ENCODE measurements around the gene EGLN2.
"Not testable (repeated sequence)": the region's sequence is repeated elsewhere in the genome, so short reads cannot be mapped to it uniquely, and the experiment has no call there.

Gene EGLN2

GRCh38 chr19:40798683-40799557 lies at the start of gene EGLN2:
EGLN2 (plus strand) TSS chr19:40799191; CDS start chr19:40800573, 1,382 bp downstream.
- DNase-seq, result peak; percentile 99

DNA sequence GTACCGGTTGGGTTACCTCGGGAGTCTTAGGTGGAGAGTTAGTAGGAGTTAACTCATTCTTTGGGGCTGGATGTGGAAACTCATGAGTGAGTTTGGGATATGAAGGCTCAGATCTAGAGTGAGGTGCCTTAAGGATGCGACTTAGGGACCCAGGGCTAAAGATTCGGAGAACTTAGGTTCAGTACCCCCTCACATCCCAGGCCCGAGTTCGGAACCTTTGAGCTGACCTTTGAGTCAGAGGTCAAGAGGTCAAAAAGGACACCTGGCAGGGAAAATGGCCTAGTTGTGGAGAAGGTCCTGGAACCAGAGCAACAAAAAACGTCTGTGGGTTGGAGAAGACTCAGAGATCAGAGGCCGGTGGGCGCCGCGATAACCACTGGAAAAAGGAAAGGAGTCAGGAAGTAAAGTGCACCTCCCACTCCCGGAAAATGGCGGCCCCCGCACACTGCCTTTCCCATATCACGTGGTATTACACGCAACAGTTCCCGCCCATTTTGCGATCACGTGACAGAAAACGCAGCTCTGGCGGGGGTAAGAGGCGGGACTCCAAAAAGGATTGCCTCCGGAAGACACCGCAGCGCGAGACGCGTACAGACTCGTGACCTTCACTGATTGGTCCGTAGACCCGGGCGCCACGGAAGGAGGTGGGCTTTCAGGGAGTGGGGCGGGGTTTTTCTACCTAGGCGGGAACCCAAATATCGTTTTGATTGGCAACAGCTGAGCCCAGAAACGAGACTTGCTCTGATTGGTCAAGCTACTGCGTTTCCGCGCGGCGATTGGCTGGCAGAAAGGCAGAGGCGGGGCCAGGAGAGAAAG lies 48.7 kb upstream of the EGLN2 start, which contains the start of gene ACTMAP:
Gene ACTMAP, minus strand, starts transcription at position 420 of the 816 bp plus-strand sequence. CDS start 674 bp downstream, outside the sequence.
- DNase-seq, result peak; percentile 98

DNA sequence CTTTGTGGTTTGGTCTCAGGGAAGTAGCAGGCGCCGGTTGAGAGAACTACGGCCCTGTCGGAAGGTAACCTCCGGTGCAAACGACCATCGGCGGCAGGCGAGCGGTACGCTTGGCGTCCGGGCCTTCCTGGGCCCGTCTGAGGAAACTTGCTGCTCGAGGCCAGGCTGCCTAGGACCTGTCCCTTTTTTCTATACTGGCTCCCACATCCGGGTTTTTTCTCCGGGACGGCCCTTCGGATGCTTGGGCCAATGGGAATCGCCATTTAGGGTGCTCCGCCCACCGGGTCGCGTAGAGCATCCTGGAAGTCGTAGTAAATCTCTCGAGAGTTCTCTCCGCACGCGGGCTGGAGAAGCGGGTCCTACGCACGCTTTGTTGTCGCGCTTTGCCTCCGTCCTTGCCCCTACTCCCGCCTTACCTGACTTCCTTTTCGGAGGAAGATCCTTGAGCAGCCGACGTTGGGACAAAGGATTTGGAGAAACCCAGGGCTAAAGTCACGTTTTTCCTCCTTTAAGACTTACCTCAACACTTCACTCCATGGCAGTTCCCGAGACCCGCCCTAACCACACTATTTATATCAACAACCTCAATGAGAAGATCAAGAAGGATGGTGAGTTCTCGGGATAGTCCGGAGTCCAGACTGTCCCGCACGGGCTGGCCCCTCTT lies 48.0 kb upstream of the EGLN2 start, which contains the start of gene SNRPA:
Gene SNRPA, plus strand, starts transcription at position 330 of the 664 bp plus-strand sequence. Its CDS starts 206 bp downstream, at position 536.
- DNase-seq, result peak; percentile 96

GRCh38 chr19:40752257-40752781 lies 46.7 kb upstream of the EGLN2 start:
- DNase-seq, result no peak

DNA sequence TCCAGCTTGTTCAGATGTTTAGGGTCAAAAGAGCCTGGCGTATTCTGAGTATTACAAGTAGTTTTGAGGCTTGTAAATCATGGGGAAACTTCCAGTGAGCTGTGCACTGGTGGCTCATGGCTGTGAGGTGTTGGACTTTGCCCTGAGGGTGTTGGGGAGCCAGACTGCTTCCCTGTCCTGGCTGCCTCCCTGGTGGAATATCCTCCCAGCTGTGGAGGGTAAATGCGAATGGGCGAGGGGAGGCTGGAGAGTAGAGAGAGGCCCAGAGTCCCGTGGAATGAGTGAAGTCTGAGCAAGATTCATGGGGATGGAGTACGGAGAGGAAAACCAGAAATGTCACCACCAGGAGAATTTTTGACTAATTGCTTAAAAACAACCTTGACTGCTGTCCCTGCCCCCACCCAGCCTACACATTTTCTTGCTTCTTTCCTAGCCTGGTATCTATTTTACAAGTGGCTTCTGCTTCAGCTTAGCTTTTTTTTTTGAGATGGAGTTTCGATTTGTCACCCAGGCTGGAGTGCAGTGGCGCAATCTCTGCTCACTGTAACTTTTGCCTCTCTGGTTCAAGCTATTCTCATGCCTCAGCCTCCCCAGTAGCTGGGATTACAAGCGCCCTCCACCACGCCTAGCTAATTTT lies 44.3 kb upstream of the EGLN2 start:
- DNase-seq, result no peak

DNA sequence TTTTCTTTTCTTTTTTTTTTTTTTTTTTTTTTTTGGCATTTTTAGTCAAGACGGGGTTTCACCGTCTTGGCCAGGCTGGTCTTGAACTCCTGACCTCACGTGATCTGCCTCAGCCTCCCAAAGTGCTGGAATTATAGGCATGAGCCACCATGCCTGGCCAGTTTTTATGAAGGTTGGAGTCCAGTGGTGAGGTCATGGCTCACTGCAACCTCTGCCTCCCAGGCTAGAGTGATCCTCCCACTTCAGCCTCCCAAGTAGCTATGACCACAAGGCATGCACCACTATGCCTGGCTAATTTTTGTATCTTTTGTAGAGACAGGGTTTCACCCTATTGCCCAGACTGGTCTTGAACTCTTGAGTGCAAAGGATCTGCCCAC lies 43.8 kb upstream of the EGLN2 start:
- no peak for DNase-seq

- DNase-seq, result no peak
Measured at GRCh38 chr19:40755791-40756190, 43.2 kb upstream of the EGLN2 start.

GRCh38 chr19:40756502-40757110 lies 42.4 kb upstream of the EGLN2 start:
- DNase-seq, result no peak

DNA sequence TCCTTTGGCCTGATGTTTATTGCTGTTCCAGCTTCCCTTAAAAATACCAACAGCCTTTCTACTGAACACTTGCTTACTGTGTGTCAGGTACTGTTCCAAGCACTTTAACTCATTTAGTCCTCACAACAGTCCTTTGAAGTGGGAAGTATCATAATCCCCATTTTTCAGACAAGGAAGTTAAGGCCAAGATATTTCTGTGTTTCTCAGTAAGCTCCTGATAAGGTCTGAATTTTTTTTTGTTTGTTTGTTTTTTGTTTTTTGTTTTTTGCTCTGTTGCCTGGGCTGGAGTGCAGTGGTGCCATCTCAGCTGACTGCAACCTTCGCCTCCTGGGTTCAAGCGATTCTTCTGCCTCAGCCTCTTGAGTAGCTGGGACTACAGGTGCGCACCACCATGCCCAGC lies 40.5 kb upstream of the EGLN2 start:
- no peak for DNase-seq

DNA sequence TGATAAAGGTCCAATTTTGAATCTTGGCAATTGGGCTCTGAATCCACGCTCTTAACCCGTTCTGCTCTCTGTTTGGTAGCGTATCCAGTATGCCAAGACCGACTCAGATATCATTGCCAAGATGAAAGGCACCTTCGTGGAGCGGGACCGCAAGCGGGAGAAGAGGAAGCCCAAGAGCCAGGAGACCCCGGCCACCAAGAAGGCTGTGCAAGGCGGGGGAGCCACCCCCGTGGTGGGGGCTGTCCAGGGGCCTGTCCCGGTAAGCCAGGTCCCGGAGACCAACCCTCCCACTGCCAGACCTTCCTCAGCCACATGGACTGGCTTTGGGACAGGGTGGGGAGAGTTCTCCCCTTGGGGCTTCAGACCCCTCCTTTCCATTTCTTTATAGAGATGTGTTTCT lies 39.6 kb upstream of the EGLN2 start:
- no peak for DNase-seq

GRCh38 chr19:40762754-40763470 lies 36.1 kb upstream of the EGLN2 start:
- DNase-seq, result no peak

DNA sequence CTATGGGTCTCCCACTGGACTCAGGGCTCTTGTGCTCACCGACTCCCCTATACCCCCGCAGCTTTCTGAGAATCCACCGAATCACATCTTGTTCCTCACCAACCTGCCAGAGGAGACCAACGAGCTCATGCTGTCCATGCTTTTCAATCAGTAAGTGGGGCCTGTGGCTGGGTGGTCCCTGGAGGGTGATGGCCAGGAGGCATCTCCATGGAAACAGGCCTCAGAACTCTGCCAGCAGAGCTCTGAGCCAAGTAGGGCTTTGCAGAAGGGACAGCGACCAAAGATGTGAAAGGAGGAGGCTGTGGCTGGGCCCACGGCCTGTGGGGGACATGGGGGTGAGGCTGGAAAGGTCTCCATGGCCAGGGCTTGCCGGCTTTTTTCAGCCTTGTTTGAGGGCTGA lies 35.5 kb upstream of the EGLN2 start:
- no peak for DNase-seq

- no peak for DNase-seq
Measured at GRCh38 chr19:40763963-40764362, 35.0 kb upstream of the EGLN2 start.

GRCh38 chr19:40766385-40766784 lies 32.6 kb upstream of the EGLN2 start:
- not testable (repeated sequence) for DNase-seq

GRCh38 chr19:40768869-40769268 lies 30.1 kb upstream of the EGLN2 start:
- DNase-seq, result no peak

GRCh38 chr19:40771101-40771862 lies 27.7 kb upstream of the EGLN2 start:
- DNase-seq, result not testable (repeated sequence)

GRCh38 chr19:40774916-40775631 lies 23.9 kb upstream of the EGLN2 start, which contains the start of gene MIA:
MIA (plus strand) TSS chr19:40775521; CDS start chr19:40775543, 22 bp downstream.
- DNase-seq, result no peak

- no peak for DNase-seq
Measured at GRCh38 chr19:40775632-40776022, 23.4 kb upstream of the EGLN2 start.

- DNase-seq, result no peak
Measured at GRCh38 chr19:40776364-40776763, 22.6 kb upstream of the EGLN2 start.

Measured in T1000 (cell line).